GM21526 (cell line): ENCODE data around the gene RSU1.
"Not testable (repeated sequence)": the region's sequence is repeated elsewhere in the genome, so short reads cannot be mapped to it uniquely, and the experiment has no call there.

Experiments
- ATAC-seq: cut with Tn5 transposase; IDR thresholded peaks from one replicate; pipeline ENCODE4 v1.9.1; 2021; ENCODE audit warnings: moderate library complexity; ENCODE audit not compliant: unreplicated experiment, low FRiP score

RSU1 gene

GRCh38 chr10:16817125-16818019, at the start of gene RSU1:
Gene RSU1 (minus strand): TSS chr10:16817424. CDS start chr10:16817081, 343 bp downstream.
- peak; percentile 98 for ATAC-seq

GRCh38 chr10:16866541-16867275, 49.5 kb upstream of the RSU1 start:
- ATAC-seq, result no peak

DNA sequence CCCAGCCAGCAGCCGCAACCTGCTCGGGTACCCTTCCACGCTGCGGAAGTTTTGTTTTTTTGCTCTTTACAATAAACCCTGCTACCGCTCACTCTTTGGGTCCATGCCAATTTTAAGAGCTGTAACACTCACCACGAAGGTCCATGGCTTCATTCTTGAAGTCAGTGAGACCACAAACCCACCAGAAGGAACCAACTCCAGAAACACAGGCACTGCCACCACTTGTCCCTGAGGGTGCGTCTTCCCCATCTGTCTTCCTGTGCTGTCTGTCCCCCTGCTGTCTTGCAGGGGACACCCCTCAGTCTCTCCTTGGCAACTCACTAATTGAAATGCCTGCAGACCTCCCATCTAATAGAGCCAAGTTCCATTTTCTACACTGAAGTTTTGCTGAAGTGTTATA, 48.5 kb upstream of the RSU1 start:
- ATAC-seq, result no peak

GRCh38 chr10:16863766-16864165, 46.5 kb upstream of the RSU1 start:
- ATAC-seq, result no peak

DNA sequence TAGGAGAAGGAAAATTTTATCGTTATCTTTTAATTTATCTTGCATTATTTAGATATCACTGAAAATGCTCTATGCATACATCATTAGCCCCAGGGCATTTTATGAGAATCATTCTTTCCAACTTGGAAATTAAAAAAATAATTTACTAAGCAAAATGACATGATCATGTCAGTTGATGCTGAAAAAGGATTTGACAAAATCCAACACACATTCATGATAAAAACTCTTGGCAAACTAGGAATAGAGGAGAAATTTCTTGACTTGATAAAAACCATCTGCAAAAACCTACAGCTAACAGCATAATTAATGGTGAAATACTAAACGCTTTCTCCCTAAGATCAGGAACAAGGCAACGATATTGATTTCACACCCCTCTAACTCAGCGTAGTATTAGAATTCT, 40.2 kb upstream of the RSU1 start:
- no peak for ATAC-seq

- ATAC-seq, result no peak
Measured at GRCh38 chr10:16856567-16856966, 39.3 kb upstream of the RSU1 start.

DNA sequence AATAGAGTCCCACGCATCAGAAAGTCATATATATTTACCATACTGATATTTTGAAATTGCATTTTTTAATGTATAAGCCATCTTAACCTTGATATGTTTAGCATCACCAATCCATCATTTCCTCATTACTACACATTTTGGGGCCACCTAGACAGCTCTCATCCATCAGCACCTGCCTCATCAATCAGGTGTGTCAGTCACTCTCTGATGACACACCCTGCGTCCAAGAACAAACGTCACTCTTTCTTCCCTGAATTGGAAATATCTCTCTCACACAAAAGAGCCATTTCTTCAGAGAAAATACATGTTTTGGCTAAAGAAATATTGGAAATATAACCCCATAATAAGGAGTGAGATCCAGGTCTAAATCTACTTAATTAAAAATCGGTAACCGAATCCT, 38.9 kb upstream of the RSU1 start:
- no peak for ATAC-seq

GRCh38 chr10:16854623-16855022, 37.4 kb upstream of the RSU1 start:
- no peak for ATAC-seq

DNA sequence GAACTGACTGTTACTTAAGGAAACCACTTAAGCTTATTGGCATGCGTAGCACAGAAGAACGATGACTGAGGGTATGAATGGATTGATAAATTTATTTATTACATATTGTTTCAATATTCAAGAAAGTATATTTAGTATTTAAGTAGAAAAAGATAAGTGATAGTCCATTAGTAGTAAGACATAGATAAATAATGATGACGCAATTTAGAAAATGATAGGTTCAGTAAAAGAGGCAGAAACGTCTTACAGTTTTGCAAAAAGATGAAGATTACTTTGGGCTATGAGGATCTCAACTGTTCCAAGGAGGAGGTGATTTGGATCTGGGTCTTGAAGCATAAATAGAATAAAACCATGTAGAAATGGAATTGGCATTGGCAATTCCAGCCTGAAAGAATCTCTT, 36.6 kb upstream of the RSU1 start:
- ATAC-seq, result no peak

GRCh38 chr10:16853201-16853600, 36.0 kb upstream of the RSU1 start:
- no peak for ATAC-seq

GRCh38 chr10:16852624-16853023, 35.4 kb upstream of the RSU1 start:
- ATAC-seq, result no peak

GRCh38 chr10:16848562-16849154, 31.4 kb upstream of the RSU1 start:
- ATAC-seq, result no peak

DNA sequence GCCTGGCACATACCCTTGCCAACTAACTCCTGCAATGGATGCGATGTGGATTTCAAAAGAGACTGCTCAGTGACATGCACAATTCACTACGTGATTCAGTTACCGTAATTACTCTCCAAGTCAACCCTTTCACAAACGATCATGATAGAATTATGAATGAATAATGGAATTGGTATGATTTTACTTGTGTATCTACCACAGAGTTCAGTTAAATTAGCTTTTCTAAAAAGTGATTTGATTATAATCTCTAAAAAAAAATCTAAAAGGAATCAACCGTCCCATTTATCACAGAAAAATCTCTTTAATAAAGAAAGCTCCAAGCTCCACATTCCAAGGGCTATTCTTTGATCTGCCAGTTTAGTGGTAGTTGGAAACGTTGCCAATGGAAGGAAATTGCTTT, 30.4 kb upstream of the RSU1 start:
- ATAC-seq, result no peak

DNA sequence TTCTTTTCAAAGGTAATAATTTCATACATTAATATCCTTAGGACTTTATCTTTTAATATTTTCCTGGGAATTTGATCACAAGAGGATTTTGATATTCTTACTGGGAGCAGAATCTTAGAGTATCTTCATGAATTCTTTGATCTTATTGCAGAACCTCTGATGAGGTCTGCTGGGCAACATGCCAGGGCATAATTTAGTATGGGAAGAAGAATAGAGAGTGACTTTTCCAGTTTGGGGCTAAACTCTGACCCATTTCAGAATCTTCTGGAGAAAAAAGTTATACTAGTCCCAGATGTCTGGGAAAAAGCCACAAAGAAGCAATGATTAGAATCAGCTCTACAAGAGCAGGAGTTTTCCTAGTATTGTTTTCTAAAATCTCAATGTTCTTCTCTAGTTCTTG, 28.0 kb upstream of the RSU1 start:
- no peak for ATAC-seq

- no peak for ATAC-seq
Measured at GRCh38 chr10:16843252-16843870, 26.1 kb upstream of the RSU1 start.

GRCh38 chr10:16835228-16835627, 18.0 kb upstream of the RSU1 start:
- ATAC-seq, result no peak

GRCh38 chr10:16832351-16833080, 15.3 kb upstream of the RSU1 start:
- no peak for ATAC-seq

- no peak for ATAC-seq
Measured at GRCh38 chr10:16828701-16829175, 11.5 kb upstream of the RSU1 start.

- ATAC-seq, result peak; percentile 79
Measured at GRCh38 chr10:16828114-16828568, 10.9 kb upstream of the RSU1 start.

GRCh38 chr10:16827474-16827873, 10.2 kb upstream of the RSU1 start:
- not testable (repeated sequence) for ATAC-seq
